ENCODE results near the gene STING1.

Gene STING1

GRCh38 chr5:139462586-139463276, 19.8 kb downstream of the STING1 start, which contains the start of gene ECSCR:
Gene ECSCR (minus strand): TSS chr5:139462743. CDS start chr5:139462670, 73 bp downstream.
- Histone ChIP-seq H3K27ac (replicated peaks) (no peak within 1 kb of the TSS), H3K4me3 (replicated peaks; ENCODE audit: insufficient read depth, low read length) (no peak within 1 kb of the TSS), H3K27me3 (ENCODE audit: insufficient read depth, poor library complexity, severe bottlenecking) (no peaks in the 10 kb centered on the region)
- TF ChIP-seq REST (IDR thresholded peaks at IDR 0.05; ENCODE audit: insufficient replicate concordance, low read depth), result no peak
- no peak for TF ChIP-seq CTCF (IDR thresholded peaks at IDR 0.05; ENCODE audit: insufficient read depth, low read length)
- no peak for TF ChIP-seq GABPA (IDR thresholded peaks at IDR 0.05; ENCODE audit: low read depth)
- TF ChIP-seq POLR2AphosphoS5 (IDR thresholded peaks at IDR 0.05; ENCODE audit: low read depth), result no peak
- no peak for TF ChIP-seq SPI1 (IDR thresholded peaks at IDR 0.05; ENCODE audit: borderline replicate concordance, low read depth)
- DNase-seq (ENCODE audit: low read depth in 1 of 2, low spot score in 1 of 2), result no peak

- TF ChIP-seq REST (IDR thresholded peaks at IDR 0.05; ENCODE audit: insufficient replicate concordance, low read depth), result no peak
- TF ChIP-seq POLR2AphosphoS5 (IDR thresholded peaks at IDR 0.05; ENCODE audit: low read depth), result no peak
- TF ChIP-seq GABPA (IDR thresholded peaks at IDR 0.05; ENCODE audit: low read depth), result no peak
- TF ChIP-seq SPI1 (IDR thresholded peaks at IDR 0.05; ENCODE audit: borderline replicate concordance, low read depth), result no peak
- TF ChIP-seq CTCF (IDR thresholded peaks at IDR 0.05; ENCODE audit: insufficient read depth, low read length), result no peak
- DNase-seq (ENCODE audit: low read depth in 1 of 2, low spot score in 1 of 2), result no peak
- no peak overlapping the region for H3K27ac ChIP-seq (replicated peaks)
These were observed 20.9 kb downstream of the STING1 start for GRCh38 chr5:139461698-139462097.

GRCh38 chr5:139461176-139461575, 21.4 kb downstream of the STING1 start:
- Histone ChIP-seq H3K4me3 (replicated peaks; ENCODE audit: insufficient read depth, low read length) (no peak overlapping the region), H3K27me3 (ENCODE audit: insufficient read depth, poor library complexity, severe bottlenecking) (no peaks in the 10 kb centered on the region), H3K27ac (replicated peaks) (no peak overlapping the region)
- DNase-seq (ENCODE audit: low read depth in 1 of 2, low spot score in 1 of 2), result no peak
- TF ChIP-seq REST (IDR thresholded peaks at IDR 0.05; ENCODE audit: insufficient replicate concordance, low read depth) (no peak), SPI1 (IDR thresholded peaks at IDR 0.05; ENCODE audit: borderline replicate concordance, low read depth) (no peak), CTCF (IDR thresholded peaks at IDR 0.05; ENCODE audit: insufficient read depth, low read length) (no peak)

More at GRCh38 chr5:139461698-139462097, 20.9 kb downstream of the STING1 start:
- no peak overlapping the region for H3K4me3 ChIP-seq (replicated peaks; ENCODE audit: insufficient read depth, low read length)
- no peaks in the 10 kb centered on the region for H3K27me3 ChIP-seq (ENCODE audit: insufficient read depth, poor library complexity, severe bottlenecking)
